NCI-H1694 (cell line): Measurements from ENCODE around the gene PRKACA.
A peak's percentile ranks its signal among the peaks of the same experiment; 100 is the strongest.

Experiments
- DNase-seq: peaks from one replicate; lab custom pipeline; 2025; lab: John Stamatoyannopoulos, UW

PRKACA gene

DNA sequence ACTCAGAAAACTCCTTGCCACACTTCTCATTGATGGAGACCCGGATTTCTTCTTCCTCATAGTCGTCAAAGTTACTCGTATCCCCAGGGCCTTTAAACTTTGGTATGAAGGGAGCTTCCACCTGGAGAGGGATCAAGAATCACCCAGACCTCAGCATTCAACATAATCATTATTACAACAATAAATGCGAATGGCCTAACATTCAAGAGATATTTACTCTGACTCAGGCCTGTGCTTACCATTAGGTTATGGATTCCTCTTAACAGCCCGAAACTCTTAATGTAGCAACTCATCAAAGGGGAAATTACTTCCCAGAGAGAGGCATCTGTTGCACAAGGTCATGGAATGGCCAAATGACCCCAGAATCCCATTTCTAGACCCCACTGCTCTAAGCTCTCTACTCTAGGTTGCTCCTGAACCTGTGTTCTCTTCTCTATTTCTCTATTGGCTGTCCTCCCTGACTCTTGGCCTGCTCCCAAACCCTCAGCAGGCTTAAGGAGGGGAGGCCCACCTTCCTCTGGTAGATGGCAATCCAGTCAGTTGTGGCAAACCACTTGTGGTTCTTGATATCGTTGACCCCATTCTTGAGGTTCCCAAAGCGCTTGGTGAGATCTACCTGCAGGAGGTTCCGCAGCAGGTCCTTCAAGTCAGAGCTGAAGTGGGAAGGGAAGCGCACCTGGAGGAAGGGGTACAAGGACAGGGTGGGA is 24.3 kb downstream of the PRKACA start:
- DNase-seq = no peak

- DNase-seq = no peak
These were observed 25.6 kb downstream of the PRKACA start for GRCh38 chr19:14091813-14092462.

DNA sequence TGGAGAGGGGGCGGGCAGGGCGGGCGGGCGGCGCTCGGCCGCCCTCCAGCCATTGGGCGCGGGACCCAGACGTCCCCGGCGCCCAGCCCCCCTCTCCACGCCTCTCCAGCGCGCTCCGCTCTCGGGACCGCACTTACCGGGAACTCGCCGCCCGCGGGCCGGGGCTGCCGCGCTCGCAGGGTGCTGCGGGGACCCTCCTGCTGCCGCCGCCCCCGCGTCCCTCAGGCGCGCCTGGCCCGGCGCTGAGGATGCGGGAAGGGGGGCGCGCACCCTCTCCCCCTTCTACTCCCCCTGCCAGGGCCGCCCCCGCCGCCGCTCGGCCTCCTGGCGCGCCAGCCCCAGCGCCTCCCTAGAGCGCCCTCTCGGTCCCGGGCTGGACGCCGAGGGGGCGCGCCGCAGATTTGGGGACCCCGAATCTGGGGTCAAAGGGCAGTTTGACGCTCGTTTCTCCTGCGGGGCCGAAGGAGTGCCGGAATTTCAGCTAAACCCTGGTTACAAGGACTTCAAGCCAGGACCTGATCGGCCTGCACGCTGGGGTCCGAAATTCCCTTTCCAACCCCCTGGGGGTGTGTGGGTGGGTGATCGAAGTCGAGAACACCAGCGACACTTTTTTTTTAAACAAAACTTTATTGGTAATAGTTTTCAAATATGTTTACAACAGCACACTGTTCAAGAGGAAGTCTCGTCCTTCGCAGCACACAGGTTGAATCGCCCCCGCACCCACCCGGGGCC is 26.3 kb downstream of the PRKACA start:
- DNase-seq = peak; percentile 23

- peak; percentile 60 for DNase-seq
These were observed 27.0 kb downstream of the PRKACA start, which contains the start of gene SAMD1 for GRCh38 chr19:14090509-14091080. Gene SAMD1, minus strand, starts transcription at chr19:14090751.

GRCh38 chr19:14089662-14090508 is 27.7 kb downstream of the PRKACA start:
- no peak for DNase-seq

DNA sequence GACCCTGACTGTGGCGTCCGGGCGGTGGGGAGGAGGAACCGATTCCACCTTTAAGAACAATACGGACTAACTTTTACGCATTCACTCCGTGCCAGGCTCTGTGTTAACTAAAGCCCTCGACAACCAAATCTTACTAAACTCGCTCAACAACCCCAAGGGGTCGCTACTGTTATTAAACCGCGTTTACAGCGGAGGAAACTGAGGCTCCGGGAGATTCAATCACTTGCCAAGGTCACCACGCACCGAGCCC is 28.2 kb downstream of the PRKACA start:
- DNase-seq = peak; percentile 11

DNA sequence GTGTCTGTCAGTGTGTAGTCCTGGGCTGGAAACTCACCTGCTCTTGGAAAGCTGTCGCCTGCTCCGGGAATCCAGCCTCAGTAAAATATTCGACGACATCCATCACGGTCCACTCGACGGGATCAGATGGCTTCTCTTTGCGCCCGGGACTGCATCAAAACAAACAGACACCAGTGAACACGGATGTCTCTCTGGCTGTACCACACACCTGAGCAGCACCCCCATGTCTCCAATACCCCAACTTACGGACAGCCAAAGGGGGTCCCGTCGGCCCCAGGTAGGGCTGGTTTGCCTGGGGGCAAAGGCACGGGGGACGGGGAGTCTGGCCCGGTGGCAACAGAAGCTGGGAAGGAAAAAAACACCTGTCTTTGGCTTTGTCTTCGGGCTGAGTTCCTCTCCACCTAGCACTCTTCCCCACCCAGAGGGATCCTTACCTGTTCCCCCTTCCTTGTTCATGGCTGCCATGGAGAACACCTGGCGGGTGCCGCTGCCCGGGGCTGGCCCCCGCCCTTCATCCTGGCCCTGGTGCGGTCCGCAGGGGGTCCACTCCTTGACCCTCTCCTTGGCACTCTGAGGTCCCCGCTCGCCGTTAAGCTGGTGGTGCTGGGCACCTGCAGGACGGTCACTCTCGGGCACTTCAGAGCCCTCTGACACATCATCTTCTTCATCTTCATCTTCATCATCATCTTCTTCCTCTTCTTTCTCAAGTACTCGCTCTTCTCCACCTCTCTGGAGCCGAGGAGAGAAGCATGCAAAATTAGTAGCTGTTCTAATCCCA is 28.7 kb downstream of the PRKACA start:
- no peak for DNase-seq

GRCh38 chr19:14086098-14086497 is 31.5 kb downstream of the PRKACA start:
- no peak for DNase-seq

DNA sequence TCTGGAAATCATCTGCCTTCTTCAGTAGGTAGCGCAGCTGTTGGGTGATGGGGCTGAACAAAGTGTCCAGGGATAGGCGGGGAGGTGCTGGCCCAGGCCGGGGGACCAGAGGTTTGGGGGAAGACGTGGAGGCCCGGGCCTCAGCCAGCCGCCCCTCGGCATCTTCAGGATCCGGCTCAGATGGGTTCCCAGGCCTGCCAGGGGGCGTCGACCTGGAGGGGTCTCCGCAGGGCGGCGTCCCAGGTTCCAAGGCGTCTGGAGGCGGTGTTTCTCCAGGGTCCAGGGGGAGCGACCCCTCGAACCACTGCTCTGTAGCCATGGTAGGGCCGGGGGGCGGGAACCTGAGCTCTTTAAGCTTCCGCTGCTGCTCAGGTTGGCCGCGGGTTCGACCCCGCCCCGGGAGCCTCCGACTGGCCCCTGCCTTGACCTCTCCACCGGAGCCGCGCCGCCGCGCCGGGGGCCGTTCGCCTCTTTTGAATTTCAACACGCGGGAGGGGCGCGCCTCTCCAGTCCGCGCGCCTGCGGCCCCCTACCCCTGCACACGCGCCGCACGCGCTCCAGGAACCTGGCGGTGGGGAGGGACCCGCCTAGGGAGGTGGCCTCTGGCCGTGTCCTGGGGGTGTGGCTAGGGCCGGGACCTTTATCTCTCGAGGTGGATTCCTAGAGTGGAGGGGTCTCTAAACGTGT is 32.1 kb downstream of the PRKACA start, which contains the start of gene C19orf67:
Gene C19orf67 (minus strand): TSS at position 475 of the 687 bp plus-strand sequence. CDS start 156 bp downstream, at position 319.
- DNase-seq = no peak

- DNase-seq = no peak
These were observed 34.9 kb downstream of the PRKACA start for GRCh38 chr19:14082675-14082960.

GRCh38 chr19:14081797-14082674 is 35.5 kb downstream of the PRKACA start:
- no peak for DNase-seq

DNA sequence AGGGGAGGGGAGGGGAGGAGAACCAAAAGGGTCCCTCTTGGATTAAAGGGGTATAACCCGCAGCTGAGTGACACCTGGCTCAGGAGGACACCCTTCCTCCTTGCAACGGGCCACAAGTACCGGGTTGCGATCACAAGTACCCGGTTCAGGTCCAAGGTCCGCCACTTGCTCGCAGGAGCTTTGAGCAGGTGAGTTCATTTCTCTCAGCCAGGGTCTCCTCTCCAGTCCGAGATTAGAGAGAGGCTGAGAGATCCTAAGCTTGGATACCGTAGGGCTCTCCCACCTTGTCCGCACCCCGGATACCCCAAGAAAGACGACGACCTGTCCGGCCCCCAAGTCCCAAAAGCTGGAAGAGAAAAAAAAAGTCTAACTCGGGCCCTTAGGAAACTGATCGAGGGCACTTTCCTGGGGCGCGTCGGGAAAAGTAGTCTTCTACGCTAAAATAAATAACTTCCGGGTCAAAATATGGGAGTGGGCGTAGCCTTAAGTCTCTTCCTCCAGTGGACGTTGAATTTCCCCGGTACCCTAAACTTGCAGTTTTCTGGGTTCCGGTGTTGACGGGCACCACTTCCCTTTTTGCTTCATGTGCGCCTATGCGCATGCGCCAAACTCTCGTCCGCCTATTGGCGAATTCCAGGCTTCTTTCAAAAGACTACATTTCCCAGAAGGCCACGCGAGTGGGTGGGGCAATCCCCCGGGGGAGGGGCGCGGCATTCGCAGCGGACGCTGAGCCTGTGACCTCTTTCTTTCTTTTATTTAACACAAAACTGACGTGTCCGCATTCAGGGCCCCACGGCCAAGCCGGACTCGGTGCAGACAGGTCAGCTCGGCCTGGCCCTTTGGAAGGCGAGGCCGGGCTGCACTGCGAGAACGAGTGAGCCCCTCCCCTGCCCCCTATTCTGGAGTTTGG is 36.4 kb downstream of the PRKACA start:
- peak; percentile 99 for DNase-seq

GRCh38 chr19:14078411-14078810 is 39.2 kb downstream of the PRKACA start:
- no peak for DNase-seq

DNA sequence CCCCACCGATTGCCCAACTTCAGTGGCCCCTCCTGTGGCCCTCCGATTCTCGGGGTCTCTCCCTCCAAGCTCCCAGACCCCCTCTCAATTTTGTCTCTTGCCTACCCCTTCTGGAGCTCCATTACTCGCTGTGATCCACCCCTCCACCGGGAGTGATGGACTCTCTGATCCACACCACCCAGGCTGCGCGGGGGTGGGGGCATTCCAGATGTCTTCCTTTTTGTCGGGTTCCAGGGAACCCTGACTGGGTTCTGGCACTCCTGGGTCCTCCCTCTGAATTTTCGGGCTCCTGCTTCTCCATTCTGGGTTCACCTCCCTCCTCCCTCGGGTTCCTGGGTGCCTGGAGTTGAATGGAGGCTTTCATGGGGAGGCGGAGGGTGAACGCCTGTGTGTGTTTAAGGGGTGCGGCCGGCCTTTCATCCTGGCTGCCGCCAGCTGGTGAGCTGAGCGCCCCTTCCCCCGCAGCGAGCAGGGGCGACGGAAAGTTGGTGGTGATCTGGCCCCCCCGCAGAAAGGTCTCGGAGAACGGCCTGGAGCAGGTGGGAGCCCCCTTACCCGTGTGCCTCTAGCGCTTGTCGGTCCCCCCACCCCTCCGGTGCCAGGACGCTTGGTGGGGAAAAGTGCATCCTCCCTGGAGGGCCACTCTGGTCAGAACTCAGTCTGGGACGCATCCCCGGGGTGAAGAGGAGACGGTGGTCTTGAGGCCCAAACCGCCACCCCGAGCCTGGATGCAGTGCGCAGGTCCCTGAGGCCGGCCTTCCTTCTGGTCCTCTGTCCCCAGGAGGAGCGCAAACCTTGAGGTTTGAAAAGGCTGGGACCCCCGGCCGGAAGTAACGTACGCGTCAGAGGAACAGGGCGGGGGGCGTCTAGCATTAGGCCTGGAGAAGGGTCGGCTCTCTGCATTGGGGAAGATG is 43.4 kb downstream of the PRKACA start:
- no peak for DNase-seq

- DNase-seq = peak; percentile 39
These were observed 44.2 kb downstream of the PRKACA start for GRCh38 chr19:14073261-14073924.

GRCh38 chr19:14072535-14073260 is 44.9 kb downstream of the PRKACA start, which contains the start of gene MISP3:
Gene MISP3, plus strand, starts transcription at chr19:14072786. Its CDS starts 524 bp downstream, at chr19:14073310.
- DNase-seq = no peak
